Activated CD4-positive, alpha-beta T cell treated with anti-CD3 and anti-CD28 coated beads for 1 hour (primary cell): ENCODE data around the gene LRCH4.
"Not testable (repeated sequence)": the region's sequence is repeated elsewhere in the genome, so short reads cannot be mapped to it uniquely, and the experiment has no call there.

Source experiments
- DNase-seq: peaks from one replicate; pipeline ENCODE4 v3.0.0-alpha.2; 2020

LRCH4 gene

DNA sequence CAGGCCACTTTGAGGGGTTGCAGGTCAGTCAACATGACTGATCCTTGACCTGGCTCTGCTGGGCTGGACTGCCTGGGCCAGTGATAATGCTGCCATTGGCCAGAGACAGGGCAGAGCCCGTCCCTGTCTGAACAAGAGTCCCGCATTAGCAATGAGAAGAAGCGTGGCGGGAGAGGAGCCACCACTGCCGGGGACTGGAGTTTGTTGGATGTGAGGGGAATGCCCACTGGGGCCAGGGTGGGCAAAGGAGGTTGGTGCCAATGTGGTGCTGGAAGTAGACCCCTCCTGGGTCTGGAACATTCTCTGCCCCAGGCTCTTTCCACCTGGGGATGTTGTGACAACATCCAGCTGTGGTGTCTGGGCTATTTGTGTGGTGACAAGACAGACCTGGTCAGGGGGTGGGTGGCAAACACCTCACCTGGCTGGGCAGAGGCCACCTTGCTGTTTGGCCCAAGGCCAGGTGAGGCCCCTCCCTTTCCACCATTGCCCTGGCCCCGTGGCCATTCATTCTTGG, 19.9 kb downstream of the LRCH4 start:
- DNase-seq, result no peak

- DNase-seq, result no peak
Measured at GRCh38 chr7:100565133-100565571, 20.8 kb downstream of the LRCH4 start.

DNA sequence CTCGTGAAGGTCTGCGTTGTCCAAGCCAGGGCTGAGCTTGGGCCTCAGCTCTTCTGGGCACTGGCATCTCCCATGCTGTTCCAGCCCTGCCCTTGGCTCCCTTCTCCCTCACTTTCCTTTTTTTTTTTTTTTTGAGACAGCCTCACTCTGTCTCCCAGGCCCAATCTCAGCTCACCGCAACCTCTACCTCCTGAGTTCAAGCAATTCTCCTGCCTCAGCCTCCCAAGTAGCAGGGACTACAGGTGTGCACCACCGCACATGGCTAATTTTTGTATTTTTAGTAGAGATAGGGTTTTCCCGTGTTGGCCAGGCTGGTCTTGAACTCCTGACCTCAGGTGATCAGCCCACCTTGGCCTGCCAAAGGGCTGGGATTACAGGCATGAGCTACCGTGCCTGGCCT, 21.5 kb downstream of the LRCH4 start:
- not testable (repeated sequence) for DNase-seq

DNA sequence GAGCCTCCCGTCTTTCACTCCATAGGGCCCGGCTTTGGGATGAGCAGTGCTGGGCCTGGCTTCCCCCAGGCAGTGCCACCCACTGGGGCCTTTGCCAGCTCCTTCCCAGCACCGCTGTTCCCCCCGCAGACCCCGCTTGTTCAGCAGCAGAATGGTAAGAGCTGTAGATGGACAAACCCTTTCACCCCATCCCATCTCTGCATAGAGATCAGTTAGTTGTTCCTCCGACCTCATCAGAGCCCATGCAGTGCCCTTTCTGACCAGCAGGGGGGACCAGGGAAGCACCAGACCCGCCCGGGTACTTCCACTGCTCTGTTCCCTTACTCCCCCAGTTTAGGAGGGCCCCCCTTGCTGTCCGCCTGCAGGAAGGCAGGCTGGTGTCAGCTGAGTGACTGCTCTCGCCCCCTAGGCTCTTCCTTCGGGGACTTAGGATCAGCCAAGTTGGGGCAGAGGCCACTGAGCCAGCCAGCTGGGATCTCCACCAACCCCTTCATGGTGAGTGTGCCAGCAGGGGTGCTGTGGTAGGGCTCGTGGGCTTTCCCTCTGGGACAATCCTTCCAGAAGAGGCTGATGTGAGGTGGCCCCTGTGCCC, 22.0 kb downstream of the LRCH4 start:
- peak; percentile 74 for DNase-seq

GRCh38 chr7:100563100-100563564, 22.8 kb downstream of the LRCH4 start:
- DNase-seq, result no peak

DNA sequence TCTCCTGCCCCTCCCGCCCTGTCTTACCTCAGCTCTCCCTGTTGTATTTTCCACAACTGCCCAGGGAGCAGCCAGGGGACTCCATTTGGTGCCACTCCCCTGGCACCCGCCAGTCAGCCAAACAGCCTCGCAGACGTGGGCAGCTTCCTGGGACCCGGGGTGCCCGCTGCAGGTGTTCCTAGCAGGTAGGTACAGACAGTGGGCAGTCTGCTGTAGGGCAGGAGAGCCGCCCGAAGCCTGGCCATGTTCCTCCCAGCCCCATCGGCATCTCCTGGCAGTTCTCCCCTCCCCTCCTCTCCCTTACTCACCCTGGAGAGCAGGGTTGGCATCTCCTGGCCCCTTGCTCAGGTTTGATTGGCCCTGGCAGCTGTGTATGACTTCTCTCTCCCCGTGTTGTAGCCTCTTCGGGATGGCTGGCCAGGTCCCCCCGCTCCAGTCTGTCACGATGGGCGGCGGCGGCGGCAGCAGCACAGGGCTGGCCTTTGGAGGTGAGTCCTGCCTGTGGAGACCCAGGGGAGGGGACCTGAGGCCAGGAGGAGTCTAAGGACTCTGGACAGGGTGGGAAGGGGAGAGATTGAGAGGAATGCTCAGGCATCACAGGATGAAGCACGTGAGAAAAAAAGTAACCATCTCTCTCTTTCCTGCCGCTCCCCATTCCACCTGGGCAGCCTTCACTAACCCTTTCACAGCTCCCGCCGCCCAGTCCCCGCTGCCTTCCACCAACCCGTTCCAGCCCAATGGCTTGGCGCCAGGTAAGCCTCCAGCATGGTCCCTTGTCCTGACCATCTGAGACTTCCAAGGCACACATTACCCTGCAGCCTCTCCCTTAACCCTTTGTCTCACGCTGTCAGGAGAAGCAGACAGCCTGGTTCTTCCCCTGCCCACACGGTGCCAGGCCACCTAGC, 23.5 kb downstream of the LRCH4 start:
- DNase-seq, result no peak

GRCh38 chr7:100561491-100562194, 24.3 kb downstream of the LRCH4 start:
- DNase-seq, result no peak

DNA sequence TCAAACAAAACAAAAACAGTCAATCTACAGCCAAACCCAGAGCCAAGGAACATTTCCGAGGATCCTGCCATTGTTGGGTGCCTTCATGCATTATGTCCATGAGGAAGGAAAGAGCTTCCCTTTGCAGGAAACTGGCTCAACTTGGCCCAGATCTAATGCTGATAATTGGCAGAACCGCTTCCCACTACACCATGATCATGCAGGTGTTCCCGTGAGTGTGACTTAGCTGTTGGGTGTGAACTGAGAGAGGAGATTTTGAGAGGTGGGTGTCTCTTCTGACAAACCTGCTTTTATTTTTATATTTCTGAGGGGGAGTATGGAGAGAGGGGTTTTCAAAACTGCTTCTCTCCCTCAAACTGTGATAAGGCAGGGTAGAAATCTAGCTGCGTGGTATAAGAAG, 26.8 kb downstream of the LRCH4 start:
- no peak for DNase-seq

GRCh38 chr7:100556541-100556940, 29.4 kb downstream of the LRCH4 start:
- no peak for DNase-seq

DNA sequence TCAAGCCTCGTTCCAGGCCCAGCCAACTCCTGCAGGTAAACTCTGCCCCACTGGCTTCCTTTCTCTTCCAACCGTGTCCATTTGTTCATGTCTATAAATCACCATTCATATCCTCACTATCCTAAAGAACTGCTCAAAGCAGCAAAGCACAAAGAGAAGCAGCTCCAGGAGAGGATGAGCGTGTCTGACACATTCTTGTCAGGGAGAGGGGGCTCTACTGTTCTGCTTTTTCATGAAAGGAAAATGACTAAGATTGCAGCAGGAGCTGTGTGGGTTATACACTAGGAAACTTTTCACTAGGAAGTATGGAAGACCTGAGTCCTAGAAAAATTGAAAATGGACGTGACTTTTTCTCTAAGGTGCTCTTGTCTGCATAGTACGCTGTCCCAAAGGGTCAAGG, 30.2 kb downstream of the LRCH4 start:
- no peak for DNase-seq

- no peak for DNase-seq
Measured at GRCh38 chr7:100553032-100553431, 32.9 kb downstream of the LRCH4 start.

GRCh38 chr7:100552532-100552931, 33.4 kb downstream of the LRCH4 start:
- DNase-seq, result no peak

DNA sequence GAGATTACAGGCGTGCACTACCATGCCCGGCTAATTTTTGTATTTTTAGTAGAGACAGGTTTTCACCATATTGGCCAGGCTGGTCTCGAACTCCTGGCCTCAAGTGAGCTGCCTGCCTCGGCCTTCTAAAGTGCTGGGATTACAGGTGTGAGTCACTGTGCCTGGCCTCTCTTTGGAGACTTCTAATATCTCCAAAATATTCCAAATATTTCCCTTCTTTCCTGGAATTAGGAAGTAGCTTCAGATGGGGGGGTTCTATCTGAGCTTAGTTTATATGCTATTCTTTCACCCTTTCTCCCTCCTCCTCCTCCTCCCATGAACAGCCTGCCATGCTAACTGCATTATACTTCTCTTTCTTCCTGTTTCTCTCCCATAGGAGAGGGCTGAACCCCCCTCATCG, 37.5 kb downstream of the LRCH4 start:
- not testable (repeated sequence) for DNase-seq

DNA sequence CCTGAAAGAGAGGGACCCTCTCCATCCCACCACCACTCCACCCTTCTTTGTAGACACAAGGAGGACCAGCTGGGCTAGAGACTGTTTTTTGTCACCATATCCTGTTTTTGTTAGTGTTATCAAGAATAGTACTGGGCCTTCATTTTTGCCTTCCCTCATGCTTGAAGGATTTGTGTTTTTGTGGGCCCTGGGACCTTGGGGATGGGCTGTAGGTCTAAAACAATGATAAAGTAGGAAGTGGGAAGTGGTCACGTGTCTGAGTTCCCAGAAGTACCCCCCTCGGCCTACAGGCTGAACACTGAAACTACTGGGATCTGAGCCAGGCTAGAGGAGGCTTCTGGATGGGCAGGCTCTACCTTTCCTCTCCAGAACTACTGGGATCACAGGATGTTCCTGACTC, 38.1 kb downstream of the LRCH4 start:
- no peak for DNase-seq

DNA sequence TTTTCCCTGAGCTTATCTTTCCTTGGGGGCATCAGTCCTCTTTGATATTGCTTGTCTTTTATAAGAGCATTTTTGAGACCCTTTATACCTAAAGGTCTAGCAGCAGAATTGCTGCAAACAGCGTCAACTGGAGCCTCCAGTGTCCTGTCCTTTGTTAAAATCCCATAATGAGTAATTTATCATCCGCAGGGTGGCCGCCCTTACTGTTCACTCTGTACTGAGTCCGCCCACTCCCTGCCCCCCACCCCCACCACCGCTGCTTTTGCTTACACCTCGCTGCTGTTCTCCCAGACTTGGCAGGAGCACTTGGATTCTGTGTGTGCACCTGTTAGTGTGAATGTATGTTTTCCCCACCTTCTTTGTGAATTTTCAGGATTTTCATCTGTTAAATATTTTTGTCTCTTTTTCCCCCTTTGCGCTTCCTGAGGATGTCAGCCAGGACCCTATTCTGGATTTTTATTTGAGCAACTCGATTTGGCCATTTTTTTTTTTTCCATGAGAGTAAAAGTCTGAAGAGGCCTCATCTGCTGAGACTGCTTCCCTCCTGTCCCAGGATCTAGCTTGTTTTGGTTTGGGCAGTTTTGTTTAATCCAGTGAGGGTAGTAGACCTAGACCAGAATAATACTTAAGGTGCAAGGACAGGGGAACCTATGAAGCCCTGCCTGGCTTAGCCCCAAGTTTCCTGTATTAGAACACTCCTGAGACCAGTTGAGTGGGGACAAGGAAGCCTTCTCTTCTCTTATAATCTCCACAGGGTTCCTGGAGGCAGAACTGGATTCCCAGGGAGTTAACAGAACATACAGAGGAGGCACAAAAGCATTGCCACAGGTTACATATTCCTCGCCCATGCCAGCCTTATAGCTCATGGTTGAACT, 38.8 kb downstream of the LRCH4 start:
- no peak for DNase-seq

DNA sequence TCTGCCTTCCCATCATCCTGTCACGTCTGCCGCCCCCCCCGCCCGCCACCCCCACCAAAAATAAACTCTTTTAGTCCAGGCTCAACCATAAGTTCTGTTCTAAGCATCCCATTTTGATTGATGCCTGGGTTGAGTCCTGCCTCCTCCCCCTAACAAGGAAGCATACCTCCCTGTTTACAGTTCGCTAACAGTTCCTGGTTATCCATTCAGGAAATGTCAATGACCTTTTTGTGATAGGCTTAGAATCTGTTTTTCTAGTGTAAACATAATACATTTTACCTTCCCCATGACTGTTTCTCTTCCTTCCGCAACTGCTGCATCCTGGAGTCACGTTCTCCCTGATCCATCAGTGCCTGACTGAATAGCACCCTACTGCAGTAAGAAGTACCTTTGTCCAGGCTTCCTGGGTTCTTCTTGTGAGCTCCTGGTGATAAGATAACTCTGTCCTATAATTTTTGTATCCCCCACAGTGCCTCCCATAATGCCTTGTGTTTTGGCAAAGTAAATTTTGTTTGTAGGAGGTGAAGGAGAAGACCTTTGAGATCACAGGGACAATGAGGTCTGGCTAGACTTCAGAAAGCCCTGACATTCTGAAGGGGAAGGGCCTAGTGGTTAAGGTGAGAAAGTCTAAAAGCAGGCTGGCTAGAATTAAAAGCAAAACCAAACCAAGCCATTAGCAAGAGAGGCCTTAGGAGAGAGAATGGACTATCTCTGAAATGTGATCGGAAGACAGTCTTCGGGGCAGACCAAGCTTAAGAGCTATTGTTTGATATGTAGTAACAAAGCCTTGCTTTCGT, 39.6 kb downstream of the LRCH4 start:
- DNase-seq, result no peak

- DNase-seq, result no peak
Measured at GRCh38 chr7:100545360-100546128, 40.4 kb downstream of the LRCH4 start.

DNA sequence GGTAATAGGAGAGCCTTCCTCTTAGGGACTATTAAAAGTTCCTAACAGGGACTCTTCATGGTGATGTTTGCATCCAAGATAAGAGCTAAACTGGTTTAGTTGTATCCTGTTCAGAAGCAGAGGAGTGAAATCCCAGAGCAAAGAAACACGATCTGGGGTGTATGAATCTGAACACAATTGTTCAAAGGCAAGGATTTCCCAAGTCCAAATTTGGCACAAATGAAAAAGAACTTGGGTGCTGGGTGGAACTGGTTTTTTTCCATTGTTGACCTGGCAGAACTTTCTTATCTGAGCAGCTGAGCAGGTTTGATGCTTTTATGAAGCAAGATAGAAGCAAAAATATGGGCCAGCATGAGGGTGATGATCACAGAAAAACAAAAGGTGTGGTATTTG, 41.0 kb downstream of the LRCH4 start:
- no peak for DNase-seq

GRCh38 chr7:100544386-100544785, 41.5 kb downstream of the LRCH4 start:
- no peak for DNase-seq

DNA sequence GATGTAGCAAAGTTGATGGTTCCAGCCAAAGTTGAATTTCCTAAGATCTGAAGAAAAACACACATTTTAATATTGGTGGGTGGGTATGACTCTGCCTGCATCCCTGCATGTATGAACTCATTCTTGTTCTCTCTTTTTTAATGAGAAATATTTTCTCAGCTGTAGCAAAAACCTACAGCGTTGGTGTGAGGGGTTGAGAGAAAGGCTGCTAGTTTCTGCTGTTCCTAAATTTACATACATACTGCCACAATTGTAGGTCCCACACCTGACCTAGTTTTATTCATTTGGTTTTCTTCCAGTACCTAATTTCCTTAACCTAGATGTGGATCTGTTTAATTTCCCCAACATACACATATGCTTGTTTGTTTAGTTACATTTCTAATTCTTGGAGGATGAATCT, 42.3 kb downstream of the LRCH4 start:
- DNase-seq, result no peak

DNA sequence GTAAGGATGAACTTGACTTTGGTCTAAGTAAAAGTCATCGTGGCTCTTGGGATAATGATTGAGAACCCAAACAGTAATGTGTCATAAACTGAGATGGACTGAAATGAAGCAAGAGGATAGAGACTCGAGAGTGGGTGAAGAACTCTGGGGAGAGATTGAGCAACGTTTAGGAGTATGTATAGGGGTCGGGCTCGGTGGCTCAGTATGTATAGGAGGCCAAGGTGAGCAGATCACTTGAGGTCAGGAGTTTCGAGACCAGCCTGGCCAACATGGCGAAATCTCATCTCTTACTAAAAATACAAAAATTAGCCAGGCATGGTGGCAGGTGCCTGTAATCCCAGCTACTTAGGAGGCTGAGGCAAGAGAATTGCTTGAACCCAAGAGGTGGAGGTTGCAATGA, 44.6 kb downstream of the LRCH4 start:
- not testable (repeated sequence) for DNase-seq
